Germinal center (tissue), 1 donor: ENCODE data around the gene RPL13A.

Source experiments
- DNase-seq: peaks from one replicate; pipeline ENCODE4 v3.0.0; 2012; ENCODE audit warnings: mixed read lengths, low spot score

Gene RPL13A

DNA sequence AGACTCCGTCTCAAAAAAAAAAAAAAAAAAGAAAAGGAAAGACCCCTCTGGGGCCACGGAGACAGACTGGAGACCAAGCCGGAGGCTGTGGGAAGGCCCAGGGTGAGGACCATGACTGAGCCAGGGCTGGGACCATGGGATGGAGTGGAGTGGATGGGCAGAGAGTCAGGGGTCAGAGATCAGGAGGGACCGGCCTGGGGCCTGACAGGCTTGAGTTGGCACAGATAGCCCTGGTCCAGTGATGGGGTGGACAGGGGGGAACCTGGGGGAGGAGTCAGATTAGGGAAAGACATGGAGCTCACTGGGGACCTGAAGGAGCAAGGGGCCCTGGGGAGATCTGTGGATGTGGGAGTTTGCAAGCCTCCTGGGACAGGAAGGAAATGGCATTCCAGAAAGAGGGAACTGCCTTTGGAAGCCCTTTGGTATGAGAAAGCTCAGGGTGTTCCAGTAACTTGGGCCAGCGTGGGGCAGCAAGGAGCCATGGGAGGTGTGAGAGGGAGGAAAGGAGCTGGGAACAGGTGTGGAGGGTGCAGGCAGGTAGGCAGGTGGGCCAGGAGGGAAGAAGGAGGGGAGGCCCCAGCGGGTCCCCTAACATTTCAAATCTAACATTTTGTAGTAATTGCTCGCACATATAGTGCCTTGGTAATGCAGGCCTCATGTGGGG is 6.3 kb upstream of the RPL13A start:
- DNase-seq = no peak

- no peak for DNase-seq
These were observed 1.2 kb upstream of the RPL13A start for GRCh38 chr19:49486232-49486631.

DNA sequence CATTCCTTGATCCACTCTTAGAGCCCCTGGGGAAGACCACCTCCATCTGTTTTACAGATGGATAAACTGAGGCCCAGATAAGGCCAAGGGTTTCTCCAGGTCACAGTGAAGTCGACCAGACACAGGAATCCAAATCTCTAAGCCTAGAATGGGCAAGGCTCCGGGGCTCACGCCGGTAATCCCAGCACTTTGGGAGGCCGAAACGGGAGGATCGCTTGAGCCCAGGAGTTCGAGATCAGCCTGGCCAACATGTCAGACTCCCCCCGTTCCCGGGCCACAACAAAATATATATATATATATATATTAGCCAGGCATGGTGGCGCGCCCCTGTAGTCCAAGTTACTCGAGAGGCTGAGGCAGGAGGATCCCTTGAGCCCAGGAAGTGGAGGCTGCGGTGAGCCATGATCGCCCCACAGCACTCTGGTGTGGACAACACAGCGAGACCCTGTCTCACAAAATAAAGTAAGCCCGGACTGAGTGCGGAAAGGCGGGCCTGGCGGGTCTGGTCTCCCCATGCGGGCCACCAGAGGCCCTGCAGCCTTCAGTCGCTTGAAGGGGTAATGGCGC is 615 bp upstream of the RPL13A start:
- DNase-seq = no peak

GRCh38 chr19:49488046-49488862 is 846 bp downstream of the RPL13A start:
- no peak for DNase-seq

DNA sequence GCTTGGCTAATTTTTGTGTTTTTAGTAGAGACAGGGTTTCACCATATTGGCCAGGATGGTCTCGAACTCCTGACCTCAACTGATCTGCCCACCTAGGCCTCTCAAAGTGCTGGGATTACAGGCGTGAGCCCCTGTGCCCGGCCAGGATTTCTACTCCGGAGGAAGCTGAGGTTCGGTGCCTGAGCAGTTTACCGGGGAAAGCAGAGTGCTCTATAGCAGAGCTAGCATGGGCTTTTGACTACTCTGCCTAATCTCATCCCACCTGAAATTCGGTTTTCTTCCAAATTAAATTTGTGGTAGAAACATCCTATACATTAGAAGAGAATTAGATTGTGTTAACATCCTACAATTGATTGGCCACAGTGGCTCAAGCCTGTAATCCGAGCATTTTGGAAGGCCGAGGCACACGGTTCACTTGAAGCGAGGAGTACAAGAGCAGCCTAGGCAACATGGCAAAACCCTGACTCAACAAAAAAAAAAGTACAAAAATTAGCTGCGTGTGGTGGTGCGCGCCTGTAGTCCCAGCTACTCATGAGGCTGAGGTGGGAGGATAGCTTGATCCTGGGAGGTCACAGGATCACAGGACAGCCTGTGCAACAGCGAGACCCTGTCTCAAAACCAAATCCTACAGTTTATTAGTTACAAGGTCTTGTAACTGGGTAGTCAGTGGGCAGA is 1.6 kb downstream of the RPL13A start:
- no peak for DNase-seq

DNA sequence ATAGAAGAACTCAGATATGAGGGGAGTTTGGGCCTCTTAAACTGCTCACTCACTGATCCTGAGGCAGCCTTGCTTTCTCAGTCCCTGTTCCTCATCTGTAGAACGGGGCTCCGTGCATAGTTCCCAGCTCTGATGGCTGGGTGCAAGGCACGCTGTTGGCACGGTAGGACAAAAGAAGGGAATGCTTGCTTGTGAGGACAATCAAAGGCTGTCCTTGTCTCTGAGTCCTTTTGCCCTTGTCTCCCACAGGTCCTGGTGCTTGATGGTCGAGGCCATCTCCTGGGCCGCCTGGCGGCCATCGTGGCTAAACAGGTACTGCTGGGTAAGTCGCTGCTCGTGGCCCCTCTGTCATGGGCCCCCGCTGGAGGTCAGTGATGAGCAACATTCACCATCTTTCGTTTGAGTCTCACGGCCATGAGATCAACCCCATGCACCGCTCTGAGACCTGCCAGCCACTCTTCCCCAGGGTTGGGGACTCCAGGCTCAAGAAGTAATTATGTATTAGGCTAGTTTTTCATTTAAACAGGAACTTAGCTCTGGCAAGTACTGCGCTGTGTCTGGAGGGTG is 2.3 kb downstream of the RPL13A start:
- DNase-seq = no peak

DNA sequence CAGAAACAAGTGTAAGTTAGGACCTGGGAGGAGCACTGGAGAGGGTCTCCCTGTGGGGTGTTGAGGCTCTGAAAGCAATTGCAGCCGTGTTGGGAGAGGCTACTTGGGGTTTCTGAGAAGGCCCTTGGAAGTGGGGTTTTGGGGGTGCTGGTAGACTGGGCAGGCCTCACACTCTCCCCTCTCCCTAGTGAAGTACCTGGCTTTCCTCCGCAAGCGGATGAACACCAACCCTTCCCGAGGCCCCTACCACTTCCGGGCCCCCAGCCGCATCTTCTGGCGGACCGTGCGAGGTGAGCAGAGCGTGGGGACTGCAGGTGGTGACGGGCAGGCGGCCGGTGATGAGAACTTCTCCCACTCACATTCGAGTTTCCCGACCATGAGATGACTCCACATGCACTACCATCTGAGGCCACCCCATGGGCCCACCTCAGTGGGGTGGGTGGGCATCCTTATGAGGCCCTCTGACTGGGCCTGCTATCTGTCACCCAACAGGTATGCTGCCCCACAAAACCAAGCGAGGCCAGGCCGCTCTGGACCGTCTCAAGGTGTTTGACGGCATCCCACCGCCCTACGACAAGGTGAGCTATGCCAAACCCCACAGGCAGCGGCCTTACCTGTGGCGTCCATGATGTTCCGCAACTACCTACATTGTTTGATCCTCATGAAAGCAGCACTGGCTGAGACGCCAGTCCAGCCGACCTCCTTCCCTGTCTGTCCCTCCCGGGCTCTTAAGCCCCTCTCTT is 3.0 kb downstream of the RPL13A start:
- no peak for DNase-seq

GRCh38 chr19:49491030-49491803 is 3.8 kb downstream of the RPL13A start:
- DNase-seq = no peak

DNA sequence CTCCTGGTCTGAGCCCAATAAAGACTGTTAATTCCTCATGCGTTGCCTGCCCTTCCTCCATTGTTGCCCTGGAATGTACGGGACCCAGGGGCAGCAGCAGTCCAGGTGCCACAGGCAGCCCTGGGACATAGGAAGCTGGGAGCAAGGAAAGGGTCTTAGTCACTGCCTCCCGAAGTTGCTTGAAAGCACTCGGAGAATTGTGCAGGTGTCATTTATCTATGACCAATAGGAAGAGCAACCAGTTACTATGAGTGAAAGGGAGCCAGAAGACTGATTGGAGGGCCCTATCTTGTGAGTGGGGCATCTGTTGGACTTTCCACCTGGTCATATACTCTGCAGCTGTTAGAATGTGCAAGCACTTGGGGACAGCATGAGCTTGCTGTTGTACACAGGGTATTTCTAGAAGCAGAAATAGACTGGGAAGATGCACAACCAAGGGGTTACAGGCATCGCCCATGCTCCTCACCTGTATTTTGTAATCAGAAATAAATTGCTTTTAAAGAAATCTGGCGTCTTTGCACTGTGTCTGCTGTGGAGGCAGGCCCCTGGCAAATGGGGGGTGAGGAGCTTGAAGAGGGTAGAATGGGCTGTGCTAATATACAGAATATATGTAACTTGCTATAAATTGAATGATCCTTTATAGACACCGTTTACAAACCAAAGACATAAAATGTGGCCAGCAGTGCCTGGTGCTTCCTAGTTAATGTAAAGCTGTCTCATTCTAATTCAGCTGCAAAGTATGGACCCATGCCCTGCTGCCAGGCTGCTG is 4.6 kb downstream of the RPL13A start:
- DNase-seq = no peak

DNA sequence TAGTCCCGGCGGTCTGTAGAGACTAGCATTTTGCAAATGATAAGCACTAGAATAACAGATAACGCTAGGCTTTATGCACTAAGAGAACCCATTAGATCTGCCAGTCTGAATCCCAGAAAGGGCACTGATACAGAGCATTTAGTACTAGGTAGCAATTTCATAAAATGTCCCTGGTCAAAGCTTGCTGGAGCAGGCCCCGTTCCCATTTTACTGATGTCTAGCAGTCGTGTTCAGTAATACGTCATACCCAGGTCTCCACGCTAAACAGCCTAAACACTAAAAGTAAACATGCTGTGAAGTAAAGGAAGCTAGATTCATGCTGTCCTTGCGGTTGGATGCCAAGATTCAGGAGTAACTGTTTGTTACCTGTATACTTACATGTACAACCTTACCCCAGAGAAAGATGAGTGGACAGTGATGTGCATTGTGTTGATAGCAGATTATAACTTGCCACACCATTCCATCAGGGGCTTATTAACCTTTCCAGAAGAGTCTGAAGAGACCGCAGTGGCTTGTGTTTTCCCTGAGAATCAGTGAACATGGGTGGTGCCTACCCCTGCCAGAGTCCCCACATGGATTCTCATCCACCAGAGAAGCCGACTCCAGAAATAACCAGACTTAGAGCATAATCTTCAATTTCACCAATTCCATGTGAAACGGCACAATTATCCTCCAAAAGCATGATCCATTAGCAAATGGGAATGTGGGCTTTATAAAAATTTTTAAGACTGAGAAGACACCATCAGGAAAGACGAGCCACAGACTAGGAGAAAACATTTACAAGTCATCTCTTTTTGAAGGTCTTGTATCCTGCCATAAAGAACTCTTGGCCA is 5.4 kb downstream of the RPL13A start:
- DNase-seq = no peak

DNA sequence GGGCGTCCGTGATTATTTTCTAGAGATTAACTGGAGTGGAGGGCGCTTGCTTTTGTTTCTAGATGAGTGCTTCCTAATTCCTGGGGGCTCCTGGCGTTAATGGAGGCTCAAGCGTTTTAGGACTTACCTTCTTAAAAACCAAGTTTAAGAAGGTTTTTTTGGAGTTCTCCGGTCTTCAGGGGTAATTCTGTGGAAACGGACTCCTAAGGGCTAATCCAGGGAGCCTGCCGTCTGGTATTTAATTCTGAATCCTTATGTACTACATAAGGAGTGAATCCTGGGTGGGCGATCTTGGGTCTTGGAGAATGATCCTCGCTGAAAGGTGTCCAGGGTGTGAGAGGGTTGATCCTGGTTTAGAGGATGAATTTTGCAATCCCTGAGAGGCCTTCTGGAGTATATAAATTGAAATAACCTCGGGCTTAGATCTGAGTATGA is 9.2 kb downstream of the RPL13A start:
- DNase-seq = no peak

- DNase-seq = peak; percentile 78
These were observed 9.8 kb downstream of the RPL13A start for GRCh38 chr19:49497047-49497788.

DNA sequence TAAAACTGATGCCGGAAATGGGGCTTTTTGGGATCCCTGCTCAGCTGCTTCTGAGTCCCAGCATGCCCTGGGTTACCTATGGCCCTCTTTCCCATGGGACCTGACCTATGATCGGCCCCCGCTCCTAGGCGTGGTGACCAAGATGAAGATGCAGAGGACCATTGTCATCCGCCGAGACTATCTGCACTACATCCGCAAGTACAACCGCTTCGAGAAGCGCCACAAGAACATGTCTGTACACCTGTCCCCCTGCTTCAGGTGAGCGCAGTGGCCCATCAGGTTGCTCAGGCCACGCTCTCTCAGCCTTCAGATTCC is 10.3 kb downstream of the RPL13A start:
- DNase-seq = no peak

- no peak for DNase-seq
These were observed 11.1 kb downstream of the RPL13A start for GRCh38 chr19:49498475-49498874.

DNA sequence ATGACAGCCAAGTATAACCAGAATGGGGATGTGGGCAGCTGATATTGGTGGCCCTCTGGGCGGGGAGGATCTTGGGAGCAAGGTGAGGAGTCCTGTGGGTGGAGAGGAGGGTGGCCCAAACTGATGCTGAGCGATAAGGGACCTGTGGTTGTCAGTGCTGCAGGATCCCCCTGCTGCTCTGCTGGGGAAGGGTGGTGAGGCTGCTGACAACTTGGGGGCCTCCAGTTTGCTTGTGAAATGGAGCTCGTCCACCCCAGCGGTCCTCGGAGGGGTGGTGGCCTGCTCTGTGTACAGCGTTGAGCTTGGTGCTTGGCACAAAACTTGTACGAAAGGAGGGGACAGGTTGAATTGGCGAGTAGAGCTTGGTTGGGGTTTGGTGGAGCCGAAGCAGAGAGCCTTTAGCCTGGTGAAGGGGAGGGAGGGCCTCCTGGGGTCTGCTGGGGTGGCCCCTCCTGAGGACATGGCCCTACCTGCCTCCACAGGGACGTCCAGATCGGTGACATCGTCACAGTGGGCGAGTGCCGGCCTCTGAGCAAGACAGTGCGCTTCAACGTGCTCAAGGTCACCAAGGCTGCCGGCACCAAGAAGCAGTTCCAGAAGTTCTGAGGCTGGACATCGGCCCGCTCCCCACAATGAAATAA is 11.7 kb downstream of the RPL13A start:
- DNase-seq = no peak

- DNase-seq = no peak
These were observed 15.6 kb downstream of the RPL13A start for GRCh38 chr19:49502866-49503581.

GRCh38 chr19:49503582-49503962 is 16.2 kb downstream of the RPL13A start:
- no peak for DNase-seq
